ENCODE results near the gene FAM222A.

FAM222A gene

GRCh38 chr12:109724321-109724892, 10.8 kb downstream of the FAM222A start:
- no peak for DNase-seq (ENCODE audit: low read depth)

- no peak for DNase-seq (ENCODE audit: low read depth)
These were observed 11.9 kb downstream of the FAM222A start for GRCh38 chr12:109725321-109726105.

- DNase-seq (ENCODE audit: low read depth): no peak
These were observed 12.5 kb downstream of the FAM222A start for GRCh38 chr12:109726106-109726497.

GRCh38 chr12:109726511-109727038, 12.9 kb downstream of the FAM222A start:
- no peak for DNase-seq (ENCODE audit: low read depth)

GRCh38 chr12:109727039-109727723, 13.6 kb downstream of the FAM222A start:
- DNase-seq (ENCODE audit: low read depth): no peak

- no peak for DNase-seq (ENCODE audit: low read depth)
These were observed 14.4 kb downstream of the FAM222A start for GRCh38 chr12:109727746-109728726.

- no peak for DNase-seq (ENCODE audit: low read depth)
These were observed 15.3 kb downstream of the FAM222A start for GRCh38 chr12:109728921-109729320.

GRCh38 chr12:109729371-109729781, 15.8 kb downstream of the FAM222A start:
- DNase-seq (ENCODE audit: low read depth): no peak

- no peak for DNase-seq (ENCODE audit: low read depth)
These were observed 16.2 kb downstream of the FAM222A start for GRCh38 chr12:109729801-109730200.

- no peak for DNase-seq (ENCODE audit: low read depth)
These were observed 16.9 kb downstream of the FAM222A start for GRCh38 chr12:109730306-109731145.

GRCh38 chr12:109731231-109731731, 17.7 kb downstream of the FAM222A start:
- DNase-seq (ENCODE audit: low read depth): no peak

- no peak for DNase-seq (ENCODE audit: low read depth)
These were observed 18.2 kb downstream of the FAM222A start for GRCh38 chr12:109731806-109732205.

GRCh38 chr12:109732321-109733305, 19.0 kb downstream of the FAM222A start:
- no peak for DNase-seq (ENCODE audit: low read depth)

GRCh38 chr12:109734219-109735000, 20.8 kb downstream of the FAM222A start:
- DNase-seq (ENCODE audit: low read depth): no peak

- no peak for DNase-seq (ENCODE audit: low read depth)
These were observed 21.5 kb downstream of the FAM222A start for GRCh38 chr12:109735051-109735521.

GRCh38 chr12:109735825-109736551, 22.4 kb downstream of the FAM222A start:
- DNase-seq (ENCODE audit: low read depth): no peak

GRCh38 chr12:109736552-109737108, 23.0 kb downstream of the FAM222A start:
- DNase-seq (ENCODE audit: low read depth): no peak

Measured in stimulated activated CD8-positive, alpha-beta memory T cell treated with anti-CD3 and anti-CD28 coated beads, Interleukin-7, amount 100 ng/mL, for 24 hours (primary cell).